WTC11 (cell line): ENCODE results near the gene AIP. TPM values are rescaled to one million over a fixed set of nuclear protein-coding genes. Genes with fewer than 3 reads are reported as not detected.

Experiments used
- ATAC-seq: fragments of 200-7000 bp; cut with Tn5 transposase; 2 replicates; pipeline ENCODE4 v1.10.0; 2021; ENCODE audit warnings: mild to moderate bottlenecking, moderate library complexity
- CTCF ChIA-PET: fragments of 300-600 bp; sonication (Branson Sonifier 250); formaldehyde crosslinking; loops from one replicate; lab custom pipeline; 2021; ENCODE audit warnings: antibody characterized with exemption; lab: Charles Lee
- POLR2A ChIA-PET: fragments of 350-600 bp; sonication (Branson Sonifier 250); formaldehyde crosslinking; loops from one replicate; lab custom pipeline; 2021; ENCODE audit warnings: antibody characterized with exemption; lab: Charles Lee
- DNase-seq: peaks from one replicate; pipeline ENCODE4 v3.0.0; 2021; ENCODE audit warnings: low spot score
- H3K27ac Mint-ChIP-seq: 2 replicates; pipeline ENCODE4 v1.8.0; 2021; ENCODE audit warnings: mixed read lengths
- H3K27me3 Mint-ChIP-seq: 2 replicates; pipeline ENCODE4 v1.8.0; 2021; ENCODE audit warnings: low read depth, mild to moderate bottlenecking, moderate library complexity, mixed read lengths
- H3K36me3 Mint-ChIP-seq: 2 replicates; pipeline ENCODE4 v1.8.0; 2021; ENCODE audit warnings: mixed read lengths
- H3K4me1 Mint-ChIP-seq: 2 replicates; pipeline ENCODE4 v1.8.0; 2022; ENCODE audit warnings: mixed read lengths
- H3K4me3 Mint-ChIP-seq: 2 replicates; pipeline ENCODE4 v1.8.0; 2021; ENCODE audit warnings: mild to moderate bottlenecking, moderate library complexity, mixed read lengths
- H3K9me3 Mint-ChIP-seq: 2 replicates; pipeline ENCODE4 v1.8.0; 2021; ENCODE audit warnings: mixed read lengths
- ELF4 ChIP-seq: sonication (generic); formaldehyde crosslinking; IDR thresholded peaks from 2 replicates; pipeline ENCODE4 v1.8.1; 2022; ENCODE audit warnings: low read depth, mild to moderate bottlenecking, moderate library complexity, missing genetic modification reagents
- FOXJ3 ChIP-seq: sonication (generic); formaldehyde crosslinking; IDR thresholded peaks from 2 replicates; pipeline ENCODE4 v1.9.0; 2021; ENCODE audit warnings: missing genetic modification reagents, mild to moderate bottlenecking, borderline replicate concordance
- JAZF1 ChIP-seq: fragments of 250-450 bp; sonication (Bioruptor Pico); IDR thresholded peaks from 2 replicates; pipeline ENCODE4 v1.9.0; 2021; ENCODE audit warnings: moderate library complexity, mild to moderate bottlenecking, inconsistent platforms
- NFE2L1 ChIP-seq: sonication (generic); formaldehyde crosslinking; IDR thresholded peaks from 2 replicates; pipeline ENCODE4 v1.8.1; 2023; ENCODE audit warnings: missing genetic modification reagents
- SOX15 ChIP-seq: fragments of 250-450 bp; sonication (Bioruptor Pico); IDR thresholded peaks from 2 replicates; pipeline ENCODE4 v1.9.0; 2021; ENCODE audit warnings: mild to moderate bottlenecking
- SP1 ChIP-seq: sonication (generic); formaldehyde crosslinking; conservative IDR thresholded peaks from 2 replicates; pipeline ENCODE4 v1.8.1; 2022; ENCODE audit warnings: missing genetic modification reagents
- TCF7 ChIP-seq: sonication (generic); formaldehyde crosslinking; IDR thresholded peaks from 2 replicates; pipeline ENCODE4 v1.8.0; 2022; ENCODE audit warnings: mild to moderate bottlenecking, low read depth, missing genetic modification reagents, moderate library complexity
- TEAD1 ChIP-seq: sonication (generic); formaldehyde crosslinking; IDR thresholded peaks from 2 replicates; pipeline ENCODE4 v1.8.0; 2022; ENCODE audit warnings: mild to moderate bottlenecking, missing genetic modification reagents
- ZNF396 ChIP-seq: fragments of 250-450 bp; sonication (Bioruptor Pico); IDR thresholded peaks from 2 replicates; pipeline ENCODE4 v1.8.0; 2021; ENCODE audit warnings: mild to moderate bottlenecking, moderate library complexity, borderline replicate concordance
- total RNA-seq: library from RNA; stranded (reverse); gene quantifications from 3 replicates; pipeline ENCODE4 v1.2.3, GENCODE V29; 2021
- TF ChIP-seq, protein P1 (sequence below): fragments of 250-450 bp; sonication (Bioruptor Pico); IDR thresholded peaks from 2 replicates; pipeline ENCODE4 v1.9.0; 2021; ENCODE audit warnings: mild to moderate bottlenecking, borderline replicate concordance
- TF ChIP-seq, protein P2 (sequence below): fragments of 200-600 bp; IDR thresholded peaks from 2 replicates; pipeline ENCODE4 v1.8.0; 2022; ENCODE audit warnings: antibody characterized with exemption
- TF ChIP-seq, protein P3 (sequence below): sonication (generic); formaldehyde crosslinking; IDR thresholded peaks from 2 replicates; pipeline ENCODE4 v1.8.0; 2022; ENCODE audit warnings: mild to moderate bottlenecking, missing genetic modification reagents
- TF ChIP-seq, protein P4 (sequence below): fragments of 250-450 bp; sonication (Bioruptor Pico); IDR thresholded peaks from 2 replicates; pipeline ENCODE4 v2.1.2; 2022; ENCODE audit warnings: mild to moderate bottlenecking, moderate library complexity
- TF ChIP-seq, protein P5 (sequence below): sonication (generic); formaldehyde crosslinking; IDR thresholded peaks from 2 replicates; pipeline ENCODE4 v1.8.1; 2023; ENCODE audit warnings: mild to moderate bottlenecking, missing genetic modification reagents, moderate library complexity

Gene AIP
- total RNA-seq, 1 experiment from 2014 or later = 32.8 TPM

DNA sequence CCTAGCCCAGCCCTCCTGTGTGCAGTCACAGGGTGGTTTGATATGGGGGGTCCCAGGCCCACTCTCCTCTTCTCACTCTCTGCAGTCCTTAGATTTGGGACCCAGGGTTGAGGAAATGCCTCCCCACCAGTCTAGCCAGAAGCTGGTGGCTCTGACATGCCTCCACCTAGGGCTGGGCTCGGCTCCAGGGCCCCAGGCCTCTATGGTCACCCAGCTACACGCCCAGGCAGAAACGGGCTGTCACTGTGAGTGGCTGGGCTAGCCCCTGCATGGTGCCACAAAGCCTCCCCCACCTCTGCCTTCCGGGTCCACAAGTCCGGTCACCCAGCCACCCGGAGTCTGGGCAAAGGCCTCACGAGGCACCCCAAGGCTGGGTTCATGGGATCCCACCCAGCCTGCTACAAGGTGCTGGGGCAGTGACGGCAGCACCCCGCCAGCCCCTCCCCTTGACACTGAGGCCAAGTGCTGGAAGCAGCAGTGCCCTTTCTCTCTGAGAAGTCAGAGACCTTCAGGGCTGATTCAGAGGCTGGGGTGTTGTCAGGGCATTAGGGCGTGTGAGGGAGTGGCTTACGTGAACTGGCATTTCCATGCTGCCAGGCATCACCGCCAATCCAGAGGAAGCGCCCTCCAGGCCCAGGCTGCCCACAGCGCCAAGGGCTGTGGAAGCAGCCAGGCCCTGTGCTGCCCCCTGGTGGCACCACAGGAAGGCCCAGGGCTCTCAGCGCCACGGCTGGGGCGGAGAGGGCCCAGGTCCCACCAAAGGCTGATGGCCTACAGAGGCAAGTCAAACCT is 23.0 kb downstream of the AIP start (continued):
- TF ChIP-seq, protein P1, sequence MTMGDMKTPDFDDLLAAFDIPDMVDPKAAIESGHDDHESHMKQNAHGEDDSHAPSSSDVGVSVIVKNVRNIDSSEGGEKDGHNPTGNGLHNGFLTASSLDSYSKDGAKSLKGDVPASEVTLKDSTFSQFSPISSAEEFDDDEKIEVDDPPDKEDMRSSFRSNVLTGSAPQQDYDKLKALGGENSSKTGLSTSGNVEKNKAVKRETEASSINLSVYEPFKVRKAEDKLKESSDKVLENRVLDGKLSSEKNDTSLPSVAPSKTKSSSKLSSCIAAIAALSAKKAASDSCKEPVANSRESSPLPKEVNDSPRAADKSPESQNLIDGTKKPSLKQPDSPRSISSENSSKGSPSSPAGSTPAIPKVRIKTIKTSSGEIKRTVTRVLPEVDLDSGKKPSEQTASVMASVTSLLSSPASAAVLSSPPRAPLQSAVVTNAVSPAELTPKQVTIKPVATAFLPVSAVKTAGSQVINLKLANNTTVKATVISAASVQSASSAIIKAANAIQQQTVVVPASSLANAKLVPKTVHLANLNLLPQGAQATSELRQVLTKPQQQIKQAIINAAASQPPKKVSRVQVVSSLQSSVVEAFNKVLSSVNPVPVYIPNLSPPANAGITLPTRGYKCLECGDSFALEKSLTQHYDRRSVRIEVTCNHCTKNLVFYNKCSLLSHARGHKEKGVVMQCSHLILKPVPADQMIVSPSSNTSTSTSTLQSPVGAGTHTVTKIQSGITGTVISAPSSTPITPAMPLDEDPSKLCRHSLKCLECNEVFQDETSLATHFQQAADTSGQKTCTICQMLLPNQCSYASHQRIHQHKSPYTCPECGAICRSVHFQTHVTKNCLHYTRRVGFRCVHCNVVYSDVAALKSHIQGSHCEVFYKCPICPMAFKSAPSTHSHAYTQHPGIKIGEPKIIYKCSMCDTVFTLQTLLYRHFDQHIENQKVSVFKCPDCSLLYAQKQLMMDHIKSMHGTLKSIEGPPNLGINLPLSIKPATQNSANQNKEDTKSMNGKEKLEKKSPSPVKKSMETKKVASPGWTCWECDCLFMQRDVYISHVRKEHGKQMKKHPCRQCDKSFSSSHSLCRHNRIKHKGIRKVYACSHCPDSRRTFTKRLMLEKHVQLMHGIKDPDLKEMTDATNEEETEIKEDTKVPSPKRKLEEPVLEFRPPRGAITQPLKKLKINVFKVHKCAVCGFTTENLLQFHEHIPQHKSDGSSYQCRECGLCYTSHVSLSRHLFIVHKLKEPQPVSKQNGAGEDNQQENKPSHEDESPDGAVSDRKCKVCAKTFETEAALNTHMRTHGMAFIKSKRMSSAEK = no peak
- TF ChIP-seq, protein P2, sequence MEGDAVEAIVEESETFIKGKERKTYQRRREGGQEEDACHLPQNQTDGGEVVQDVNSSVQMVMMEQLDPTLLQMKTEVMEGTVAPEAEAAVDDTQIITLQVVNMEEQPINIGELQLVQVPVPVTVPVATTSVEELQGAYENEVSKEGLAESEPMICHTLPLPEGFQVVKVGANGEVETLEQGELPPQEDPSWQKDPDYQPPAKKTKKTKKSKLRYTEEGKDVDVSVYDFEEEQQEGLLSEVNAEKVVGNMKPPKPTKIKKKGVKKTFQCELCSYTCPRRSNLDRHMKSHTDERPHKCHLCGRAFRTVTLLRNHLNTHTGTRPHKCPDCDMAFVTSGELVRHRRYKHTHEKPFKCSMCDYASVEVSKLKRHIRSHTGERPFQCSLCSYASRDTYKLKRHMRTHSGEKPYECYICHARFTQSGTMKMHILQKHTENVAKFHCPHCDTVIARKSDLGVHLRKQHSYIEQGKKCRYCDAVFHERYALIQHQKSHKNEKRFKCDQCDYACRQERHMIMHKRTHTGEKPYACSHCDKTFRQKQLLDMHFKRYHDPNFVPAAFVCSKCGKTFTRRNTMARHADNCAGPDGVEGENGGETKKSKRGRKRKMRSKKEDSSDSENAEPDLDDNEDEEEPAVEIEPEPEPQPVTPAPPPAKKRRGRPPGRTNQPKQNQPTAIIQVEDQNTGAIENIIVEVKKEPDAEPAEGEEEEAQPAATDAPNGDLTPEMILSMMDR = peak; percentile 90
- TF ChIP-seq TEAD1 (CRISPR knock-in tag) = no peak
- peak; percentile 52; the same call in 1 of the 2 replicates for TF ChIP-seq SP1 (CRISPR knock-in tag)
- no peak for TF ChIP-seq JAZF1
- TF ChIP-seq ZNF396 (CRISPR knock-in tag) = no peak
- no peak for TF ChIP-seq FOXJ3 (CRISPR knock-in tag)
- TF ChIP-seq, protein P3, sequence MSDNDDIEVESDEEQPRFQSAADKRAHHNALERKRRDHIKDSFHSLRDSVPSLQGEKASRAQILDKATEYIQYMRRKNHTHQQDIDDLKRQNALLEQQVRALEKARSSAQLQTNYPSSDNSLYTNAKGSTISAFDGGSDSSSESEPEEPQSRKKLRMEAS (CRISPR knock-in tag) = no peak
- no peak for TF ChIP-seq SOX15 (CRISPR knock-in tag)
- TF ChIP-seq TCF7 (CRISPR knock-in tag) = no peak
- TF ChIP-seq, protein P4, sequence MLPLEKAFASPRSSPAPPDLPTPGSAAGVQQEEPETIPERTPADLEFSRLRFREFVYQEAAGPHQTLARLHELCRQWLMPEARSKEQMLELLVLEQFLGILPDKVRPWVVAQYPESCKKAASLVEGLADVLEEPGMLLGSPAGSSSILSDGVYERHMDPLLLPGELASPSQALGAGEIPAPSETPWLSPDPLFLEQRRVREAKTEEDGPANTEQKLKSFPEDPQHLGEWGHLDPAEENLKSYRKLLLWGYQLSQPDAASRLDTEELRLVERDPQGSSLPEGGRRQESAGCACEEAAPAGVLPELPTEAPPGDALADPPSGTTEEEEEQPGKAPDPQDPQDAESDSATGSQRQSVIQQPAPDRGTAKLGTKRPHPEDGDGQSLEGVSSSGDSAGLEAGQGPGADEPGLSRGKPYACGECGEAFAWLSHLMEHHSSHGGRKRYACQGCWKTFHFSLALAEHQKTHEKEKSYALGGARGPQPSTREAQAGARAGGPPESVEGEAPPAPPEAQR (CRISPR knock-in tag) = no peak
- no peak for TF ChIP-seq NFE2L1 (CRISPR knock-in tag)
- no peak for TF ChIP-seq ELF4 (CRISPR knock-in tag)

DNA sequence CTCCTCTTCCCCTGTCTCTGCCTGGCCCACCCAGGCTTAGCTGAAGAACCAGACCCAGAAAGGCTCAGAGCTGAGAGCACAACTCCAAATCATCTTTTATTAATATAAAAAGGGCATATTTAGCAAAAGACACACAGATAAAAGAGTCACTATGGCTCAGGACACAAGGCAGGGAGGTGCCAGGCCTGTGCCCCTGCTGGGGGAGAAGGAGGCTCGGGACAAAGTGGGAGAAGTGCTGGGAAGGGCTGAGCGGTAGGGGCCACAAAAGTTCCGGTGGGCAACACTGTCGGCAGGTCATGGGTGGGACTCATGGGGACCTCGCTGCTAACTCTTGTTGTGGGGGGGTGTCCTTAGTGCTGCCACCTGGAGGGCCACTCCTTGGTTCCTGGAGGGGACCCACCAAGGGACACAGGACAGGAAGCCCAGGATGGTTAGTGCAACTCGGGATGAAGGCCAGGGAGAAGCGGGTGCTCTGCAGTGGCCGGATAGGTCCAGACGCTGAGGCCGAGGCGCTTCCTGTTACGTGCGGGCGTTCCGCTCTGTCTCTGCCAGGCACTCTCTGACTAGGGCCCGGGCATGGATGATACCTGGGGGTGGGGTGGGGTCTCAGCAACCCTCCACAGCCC is 23.7 kb downstream of the AIP start:
- H3K4me1 Mint-ChIP-seq = peaks cover 29% of the 10 kb centered on the region
- peaks cover 2% of the 10 kb centered on the region; the same call in 1 of the 2 replicates for H3K36me3 Mint-ChIP-seq
- TF ChIP-seq, protein P2 = peak; percentile 5; the same call in 1 of the 2 replicates
- TF ChIP-seq, protein P5, sequence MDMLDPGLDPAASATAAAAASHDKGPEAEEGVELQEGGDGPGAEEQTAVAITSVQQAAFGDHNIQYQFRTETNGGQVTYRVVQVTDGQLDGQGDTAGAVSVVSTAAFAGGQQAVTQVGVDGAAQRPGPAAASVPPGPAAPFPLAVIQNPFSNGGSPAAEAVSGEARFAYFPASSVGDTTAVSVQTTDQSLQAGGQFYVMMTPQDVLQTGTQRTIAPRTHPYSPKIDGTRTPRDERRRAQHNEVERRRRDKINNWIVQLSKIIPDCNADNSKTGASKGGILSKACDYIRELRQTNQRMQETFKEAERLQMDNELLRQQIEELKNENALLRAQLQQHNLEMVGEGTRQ = no peak
- peak overlapping the region; percentile 89 for H3K27ac Mint-ChIP-seq
- CTCF ChIA-PET = interaction anchor here (0.6 kb wide), 1 partner anchor 282 kb away, joined by 3 read pairs; no protein-coding TSS in a partner anchor
- ATAC-seq (no peak), DNase-seq (no peak)
- no peaks in the 10 kb centered on the region for H3K9me3 Mint-ChIP-seq
- H3K4me3 Mint-ChIP-seq = peak overlapping the region; percentile 83
- POLR2A ChIA-PET = no interaction called here
- H3K27me3 Mint-ChIP-seq = peaks cover 20% of the 10 kb centered on the region
